SK-MEL-5 (cell line): ENCODE data around the gene ZIC1. TPM values are rescaled to one million over a fixed set of nuclear protein-coding genes. Genes with fewer than 3 reads are reported as not detected.

Source experiments
- DNase-seq: peaks from one replicate; pipeline ENCODE4 v3.0.0-alpha.2; 2016; ENCODE audit warnings: low read depth, low spot score
- in situ Hi-C: cut with HindIII; loops from 2 replicates; pipeline ENCODE4 v1.10.0; 2016; ENCODE audit warnings: low sequenced_read_pairs, high pct_unique_total_duplicates, low pct_unique_long_range_greater_than_20kb
- polyA plus RNA-seq, 2 experiments: library from polyadenylated mRNA; depleted of rRNA; stranded (reverse); fragments of >200 nt; gene quantifications; 2 replicates each; pipeline ENCODE4 v1.2.3, GENCODE V29; 2015
- total RNA-seq: library from RNA; depleted of rRNA; stranded (reverse); fragments of >200 nt; shearing (Covaris generic); gene quantifications from 2 replicates; pipeline ENCODE4 v1.2.3, GENCODE V29; 2014; rRNA removed

The ZIC1 gene
- 3.8 and 4.4 TPM in 2 replicates for total RNA-seq
- 1.8 and 4.0 TPM in 2 replicates for polyA plus RNA-seq (2015; cell fraction: cytosol; rRNA removed)
- polyA plus RNA-seq (2015; cell fraction: nucleus; rRNA removed) = 1.4 and 2.5 TPM in 2 replicates

DNA sequence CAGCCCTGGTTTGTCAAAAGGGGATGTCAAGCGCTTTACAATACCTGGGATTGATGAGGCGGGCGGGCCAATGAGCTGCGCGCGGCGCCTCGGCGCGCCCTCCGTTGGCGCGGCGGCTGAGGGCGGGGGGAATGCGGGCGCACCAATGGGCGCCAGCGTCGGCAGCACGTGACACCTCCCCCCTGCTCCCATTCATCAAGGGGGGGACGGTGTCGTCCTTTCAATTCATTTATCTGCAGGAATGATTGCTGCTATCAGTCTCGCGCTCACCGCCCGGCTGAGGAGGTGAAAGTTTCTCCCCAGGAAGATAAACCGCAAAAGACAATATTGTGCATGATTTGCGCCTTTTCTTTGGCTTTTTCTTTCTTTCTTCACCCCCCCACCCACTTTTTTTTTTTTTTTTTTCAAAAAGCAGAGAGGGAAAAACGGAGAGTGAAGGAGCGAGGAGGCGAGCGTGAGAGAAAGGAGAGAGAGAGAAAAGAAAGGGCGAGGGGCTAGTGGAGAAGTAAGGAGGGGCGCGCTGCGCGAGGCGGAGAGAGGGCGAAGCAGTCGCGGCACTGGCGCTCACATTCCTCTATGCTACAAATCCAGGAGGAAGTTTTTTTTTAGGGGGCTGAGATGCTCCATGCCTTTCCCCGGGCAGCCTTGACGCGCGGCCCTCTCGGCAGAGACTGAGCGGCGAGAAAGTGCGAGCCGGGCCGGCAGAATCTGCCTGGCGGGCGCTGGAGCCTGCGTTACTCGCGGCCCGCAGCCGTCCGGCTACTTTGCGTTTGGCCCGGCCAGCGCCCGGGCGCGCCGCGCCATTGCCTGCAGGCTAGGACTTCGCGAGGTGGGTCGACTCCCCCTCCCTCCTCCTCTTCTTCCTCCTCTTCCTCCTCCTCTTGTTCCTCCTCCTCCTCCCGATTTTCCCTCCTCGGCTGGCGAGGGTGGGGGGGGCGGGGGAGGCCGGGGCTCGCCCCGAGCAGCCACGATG, at the start of gene ZIC1:
Gene ZIC1, plus strand, starts transcription at position 223 of the 973 bp plus-strand sequence. Its CDS starts 748 bp downstream, at position 971.
- DNase-seq = peak; percentile 83
- in situ Hi-C loops = no loop called here

- in situ Hi-C loops = no loop called here
- no peak for DNase-seq
These were observed 49.1 kb upstream of the ZIC1 start for GRCh38 chr3:147360051-147360439.

DNA sequence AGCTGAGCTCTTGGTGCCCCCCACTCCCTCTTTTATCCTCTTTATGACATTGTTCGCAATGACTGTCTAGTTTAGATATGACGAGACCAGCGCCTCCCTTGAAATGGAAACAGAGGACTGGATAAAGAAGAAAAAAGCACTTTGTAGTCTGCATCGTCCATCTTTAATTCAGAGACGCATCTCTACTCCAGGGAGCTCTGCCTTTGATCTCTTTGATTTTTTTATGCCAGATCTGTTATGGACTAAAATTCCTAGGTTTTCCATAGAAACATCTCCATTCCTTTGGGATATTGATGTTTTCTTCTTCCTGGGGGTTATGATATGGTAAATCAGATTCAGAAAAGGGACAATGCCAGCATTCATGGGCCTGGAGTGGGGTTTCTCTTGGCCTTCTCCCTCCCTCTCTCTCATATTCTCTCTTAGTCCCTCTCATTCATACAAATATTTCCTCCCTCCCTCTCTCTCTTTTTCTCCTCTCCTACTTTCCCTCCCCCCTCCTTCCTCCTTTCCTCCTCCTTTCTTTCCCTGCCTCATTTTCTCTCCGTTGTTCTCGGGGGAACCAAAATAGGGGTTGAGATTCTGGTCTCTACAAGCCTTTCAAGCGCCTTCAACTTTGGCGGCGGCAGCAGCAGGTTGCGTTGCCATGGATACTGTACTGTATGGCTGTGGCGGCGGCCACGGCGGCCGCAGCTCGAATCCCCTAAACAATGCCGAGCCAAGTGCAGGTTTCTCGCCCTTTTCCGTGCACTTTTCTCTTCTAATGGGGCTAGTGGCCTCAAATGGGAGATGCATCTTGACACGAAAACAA, 48.3 kb upstream of the ZIC1 start:
- in situ Hi-C loops = no loop called here
- no peak for DNase-seq

GRCh38 chr3:147361454-147362420, 47.4 kb upstream of the ZIC1 start:
- peak; percentile 65 for DNase-seq
- in situ Hi-C loops = no loop called here

DNA sequence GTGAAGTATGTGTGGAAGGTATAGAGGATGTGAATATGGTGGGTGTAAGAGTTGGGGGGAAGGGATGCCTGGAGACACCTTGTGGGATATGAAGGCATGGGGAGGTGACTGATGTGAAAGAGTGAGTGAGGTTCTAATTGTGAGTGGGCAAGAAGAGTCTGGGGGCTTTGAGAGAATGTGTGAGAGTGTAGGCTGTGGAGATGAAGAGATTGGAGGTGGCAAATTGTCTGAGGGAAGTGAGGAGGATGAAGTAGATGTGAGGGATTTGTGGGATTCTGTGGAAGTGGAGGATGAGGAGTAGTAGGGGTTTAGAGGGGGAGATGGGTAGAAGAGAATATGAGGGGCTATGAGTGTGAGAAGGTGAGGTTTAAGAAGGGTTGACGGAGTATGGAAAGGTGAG, 44.4 kb upstream of the ZIC1 start:
- in situ Hi-C loops = no loop called here
- DNase-seq = no peak

DNA sequence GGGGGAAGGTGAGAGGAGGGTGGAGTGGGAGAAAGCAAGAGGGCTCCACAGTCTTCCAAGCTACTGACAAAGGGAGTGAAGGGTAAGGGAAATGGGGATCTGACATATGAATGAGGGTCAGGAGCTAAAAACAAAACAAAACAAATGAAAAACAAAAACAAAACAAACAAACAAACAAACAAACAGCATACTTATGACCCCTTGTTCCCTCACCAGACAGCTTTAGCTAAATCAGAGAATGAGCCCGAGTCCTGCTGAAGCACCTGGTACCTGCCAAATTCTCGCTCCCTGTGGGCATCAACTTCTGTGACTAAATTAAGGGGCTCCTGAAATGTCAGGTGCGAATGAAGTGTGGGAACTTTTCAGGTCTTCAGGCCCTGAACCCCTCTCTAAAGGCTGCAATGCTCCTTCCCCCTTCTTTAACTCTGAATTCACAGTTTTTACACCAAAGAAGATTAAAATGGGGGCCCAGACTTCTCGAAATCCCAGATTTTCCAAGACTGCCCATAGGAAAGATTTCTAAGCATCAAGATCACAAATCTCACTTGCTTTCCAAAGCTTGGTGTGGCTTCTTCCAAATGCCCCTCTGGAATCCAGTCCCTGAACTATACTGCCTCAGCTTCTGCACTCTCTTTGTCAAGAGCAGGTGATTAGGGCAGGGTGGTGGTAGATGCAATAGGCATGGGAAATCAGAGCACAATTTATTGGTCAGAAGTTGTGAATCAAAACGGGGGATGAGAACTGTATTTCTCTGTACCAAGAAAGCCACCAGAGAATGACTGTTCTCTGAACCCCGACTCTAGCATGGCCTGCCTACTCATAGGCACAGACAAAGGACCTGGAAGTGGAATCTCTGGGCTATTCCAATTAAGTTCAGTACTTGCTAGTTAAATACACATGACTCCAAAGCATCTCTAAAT, 43.7 kb upstream of the ZIC1 start:
- in situ Hi-C loops = no loop called here
- no peak for DNase-seq

DNA sequence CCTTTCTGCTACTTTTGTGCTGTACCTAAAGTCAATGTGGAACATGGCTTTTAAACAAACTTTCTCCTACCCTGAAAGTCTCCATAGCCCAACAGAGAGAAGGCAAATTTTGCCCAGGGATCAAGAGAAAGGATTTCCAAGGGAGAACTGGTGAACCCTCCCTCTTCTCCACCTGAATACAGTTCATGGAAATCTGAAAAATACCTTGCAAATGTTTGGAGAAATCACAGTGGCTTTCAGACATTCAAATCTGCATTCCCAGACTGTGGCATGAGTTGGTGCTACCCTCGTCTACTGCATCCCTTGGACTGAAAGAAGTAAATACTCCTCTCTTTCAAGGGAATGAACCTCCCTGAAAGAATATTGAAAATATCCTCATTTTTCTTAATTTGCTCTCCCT, 41.5 kb upstream of the ZIC1 start:
- DNase-seq = no peak
- in situ Hi-C loops = no loop called here

DNA sequence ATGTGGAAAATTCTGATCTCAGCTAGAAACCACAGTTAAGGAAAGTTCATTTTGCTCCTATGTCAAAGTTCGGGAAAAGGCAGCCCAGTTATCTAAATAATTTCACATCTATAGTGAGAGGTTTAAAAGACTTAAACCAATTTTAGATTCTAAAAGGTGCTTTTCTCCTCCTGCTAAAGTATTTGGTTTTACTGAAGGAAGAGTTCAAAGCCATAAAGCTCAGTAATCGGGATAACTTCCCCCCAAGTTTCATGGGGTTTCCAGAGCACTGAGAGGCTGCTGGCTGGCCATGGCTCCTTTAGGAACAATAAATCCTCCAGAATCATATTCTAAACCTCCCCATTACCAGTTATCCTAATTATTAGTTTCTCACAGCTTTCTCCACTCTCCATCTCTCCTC, 41.0 kb upstream of the ZIC1 start:
- in situ Hi-C loops = no loop called here
- DNase-seq = no peak

DNA sequence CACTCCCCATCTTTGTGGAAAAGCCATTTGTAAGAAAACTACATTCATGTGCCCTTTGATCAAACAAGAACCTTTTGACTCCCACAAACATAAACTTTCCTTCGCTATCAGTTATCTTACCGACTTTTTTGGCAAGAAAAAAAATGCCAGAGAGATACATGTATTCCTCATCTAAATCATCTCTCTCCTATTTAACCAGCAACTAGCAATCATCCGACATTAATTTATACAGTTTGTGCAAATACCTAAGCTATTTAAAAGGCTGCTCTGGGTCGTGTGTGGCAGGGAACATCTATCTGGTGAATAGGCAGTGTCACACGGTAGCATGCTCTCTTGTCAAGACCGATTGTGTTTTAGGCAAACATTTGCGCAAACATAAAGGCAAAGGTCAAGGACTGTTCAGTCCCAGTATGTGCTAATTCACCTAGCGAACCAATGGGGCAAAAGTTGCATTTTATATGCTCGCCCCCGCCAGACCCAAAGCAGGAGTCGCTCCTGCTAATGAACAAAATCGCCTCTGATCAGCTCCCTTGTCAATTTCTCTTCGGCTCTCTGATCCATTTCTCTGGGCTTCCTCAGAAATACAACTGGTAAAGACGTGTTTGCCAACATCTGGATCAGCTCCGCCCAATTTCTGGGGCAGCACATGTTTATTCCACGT, 40.5 kb upstream of the ZIC1 start:
- no peak for DNase-seq
- in situ Hi-C loops = no loop called here

DNA sequence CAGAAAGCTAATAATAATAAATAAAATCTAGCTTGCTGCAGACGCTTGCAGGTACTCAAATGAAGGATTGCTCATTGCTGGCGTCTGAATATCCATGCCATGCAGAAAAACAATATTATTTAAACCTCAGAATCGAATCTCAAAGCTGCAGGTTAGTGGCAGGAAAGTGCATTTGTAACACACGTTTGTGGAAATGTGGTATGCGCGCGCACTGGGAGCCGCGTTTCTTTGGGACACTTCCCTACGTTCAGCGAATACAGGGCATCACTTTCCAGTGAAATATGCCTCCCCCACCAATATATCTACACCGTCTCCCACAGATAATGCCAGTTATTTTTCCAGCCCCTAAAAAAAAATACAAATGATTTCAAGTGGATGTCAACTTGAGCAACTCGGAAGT, 39.9 kb upstream of the ZIC1 start:
- in situ Hi-C loops = no loop called here
- no peak for DNase-seq

GRCh38 chr3:147369661-147370123, 39.5 kb upstream of the ZIC1 start:
- DNase-seq = no peak
- in situ Hi-C loops = no loop called here

DNA sequence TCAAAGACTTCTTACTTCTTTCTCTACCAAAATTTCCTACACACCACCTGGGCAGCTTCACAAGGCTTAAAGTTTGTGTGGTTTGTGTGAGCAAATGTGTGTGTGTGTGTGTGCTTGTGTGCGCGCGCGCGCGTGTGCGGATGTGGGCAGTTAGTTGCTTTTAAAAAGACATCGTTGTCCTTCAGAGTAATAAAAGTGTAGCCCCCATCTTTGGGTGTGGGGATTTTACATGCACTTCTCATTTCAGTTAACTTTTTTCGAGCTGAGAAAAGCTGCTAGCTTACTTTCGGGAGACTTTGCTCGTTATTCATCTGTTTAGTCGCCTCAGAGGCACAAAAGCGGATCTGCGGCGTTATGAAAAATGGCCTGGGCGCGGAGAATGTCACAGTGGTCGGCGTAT, 38.8 kb upstream of the ZIC1 start:
- in situ Hi-C loops = no loop called here
- DNase-seq = no peak

DNA sequence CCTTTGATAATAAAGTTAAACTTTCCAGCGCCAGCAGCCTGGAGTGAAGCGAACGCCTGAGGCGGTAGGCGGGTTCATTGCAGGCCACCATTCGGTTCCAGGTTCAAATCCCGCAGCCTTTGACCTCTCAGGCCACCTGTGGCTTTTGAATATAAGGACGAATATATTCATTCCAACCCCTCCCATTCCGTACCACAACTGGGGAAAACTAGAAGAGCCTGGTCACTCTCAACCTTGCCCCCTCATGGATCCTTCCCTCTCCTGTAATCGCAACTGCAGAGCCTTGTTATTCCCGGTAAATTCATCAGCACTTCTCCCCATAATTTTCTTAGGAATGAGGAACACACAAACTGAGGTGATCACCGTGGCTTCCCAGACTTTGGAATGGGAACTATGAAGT, 38.0 kb upstream of the ZIC1 start:
- in situ Hi-C loops = no loop called here

GRCh38 chr3:147371771-147372340, 37.3 kb upstream of the ZIC1 start:
- no peak for DNase-seq
- in situ Hi-C loops = no loop called here

More for the DNA sequence above, 38.0 kb upstream of the ZIC1 start:
- no peak for DNase-seq

DNA sequence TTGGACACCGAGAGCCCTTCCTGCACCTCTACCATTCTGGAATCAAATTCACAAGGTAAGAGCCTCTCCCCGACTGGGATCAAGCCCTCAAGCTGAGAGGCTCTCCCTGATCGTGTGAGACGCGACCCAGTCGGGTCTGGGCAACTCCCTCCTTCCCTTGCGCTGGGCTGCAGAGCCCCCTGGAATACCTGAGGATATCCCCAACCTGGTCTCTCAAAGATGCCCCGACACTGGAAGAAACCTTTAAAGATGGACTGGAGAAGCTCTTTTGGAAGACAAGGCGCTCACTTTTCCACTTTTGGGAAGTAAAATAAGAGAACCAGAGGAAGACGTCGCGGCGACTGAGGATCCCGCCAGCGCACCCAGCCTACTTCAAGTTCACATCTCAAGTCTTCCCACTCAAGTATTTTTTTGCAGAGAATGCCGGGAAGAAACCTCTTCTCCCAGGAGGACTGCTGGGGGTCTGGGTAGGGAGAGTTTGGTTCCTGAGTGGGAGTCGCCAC, 36.6 kb upstream of the ZIC1 start:
- in situ Hi-C loops = no loop called here
- no peak for DNase-seq
